Panc1 (cell line): ENCODE results near the gene ATG9A. TPM values are rescaled to one million over a fixed set of nuclear protein-coding genes. Genes with fewer than 3 reads are reported as not detected.
"Not testable (repeated sequence)": the region's sequence is repeated elsewhere in the genome, so short reads cannot be mapped to it uniquely, and the experiment has no call there.

ENCODE experiments used
- ATAC-seq: fragments of 200-7000 bp; cut with Tn5 transposase; 2 replicates; pipeline ENCODE4 v1.9.1; 2020; ENCODE audit warnings: mild to moderate bottlenecking, moderate library complexity
- BruUV-seq: library from RNA; stranded (reverse); fragments of 400-500 nt; replicated peaks from 2 replicates; lab custom pipeline; 2021; lab: Mats Ljungman, UMichigan
- CTCF ChIA-PET: fragments of 300-600 bp; sonication (Branson Sonifier 250); formaldehyde crosslinking; loops from one replicate; lab custom pipeline; 2022; ENCODE audit warnings: antibody characterized with exemption; lab: Charles Lee
- POLR2A ChIA-PET: fragments of 300-600 bp; sonication (Branson Sonifier 250); formaldehyde crosslinking; loops from one replicate; lab custom pipeline; 2022; ENCODE audit warnings: antibody characterized with exemption; lab: Charles Lee
- DNase-seq: peaks from one replicate; pipeline ENCODE4 v3.0.0-alpha.2; 2010; ENCODE audit warnings: low read depth, low spot score
- H3K27ac ChIP-seq: 2 replicates; pipeline ENCODE4 v1.5.1; 2011; ENCODE audit warnings: mild to moderate bottlenecking, low read length, inconsistent platforms
- H3K27me3 ChIP-seq: fragments of 200-500 bp; sonication (Bioruptor generic); 2 replicates; pipeline ENCODE4 v1.6.0; 2014; ENCODE audit warnings: low read length, inconsistent platforms; ENCODE audit not compliant: control insufficient read depth, insufficient read depth
- H3K36me3 ChIP-seq: fragments of 200-500 bp; sonication (Bioruptor generic); 2 replicates; pipeline ENCODE4 v1.5.1; 2014; ENCODE audit warnings: inconsistent platforms, mild to moderate bottlenecking, low read length, moderate library complexity; ENCODE audit not compliant: control insufficient read depth, insufficient read depth
- H3K4me1 ChIP-seq: 2 replicates; pipeline ENCODE4 v1.5.1; 2011; ENCODE audit warnings: inconsistent platforms, mild to moderate bottlenecking, low read length, moderate library complexity; ENCODE audit not compliant: control insufficient read depth, insufficient read depth
- H3K4me3 ChIP-seq, 2 experiments: 2 replicates each; pipeline ENCODE4 v1.5.1; 2011 to 2012; ENCODE audit warnings: low read depth in 2 of 2, low read length in 2 of 2, mild to moderate bottlenecking in 2 of 2, inconsistent platforms in 1 of 2, moderate library complexity in 1 of 2
- H3K9me3 ChIP-seq: fragments of 200-500 bp; sonication (Bioruptor generic); 2 replicates; pipeline ENCODE4 v1.5.1; 2014; ENCODE audit warnings: low read depth, mild to moderate bottlenecking, inconsistent platforms, low read length, moderate library complexity; ENCODE audit not compliant: control insufficient read depth, insufficient read depth
- CTCF ChIP-seq: fragments of 450-650 bp; IDR thresholded peaks from 2 replicates; pipeline ENCODE4 v1.5.1; 2017; ENCODE audit warnings: mild to moderate bottlenecking
- POLR2AphosphoS5 ChIP-seq: IDR thresholded peaks from 2 replicates; pipeline ENCODE4 v1.6.1; 2012; ENCODE audit warnings: mild to moderate bottlenecking, low read depth, low read length, moderate library complexity
- REST ChIP-seq, 2 experiments: IDR thresholded peaks; 2 replicates each; pipeline ENCODE4 v1.6.1; 2011 to 2012; ENCODE audit warnings: low read depth in 2 of 2, control low read depth in 1 of 2, low read length in 1 of 2, mild to moderate bottlenecking in 1 of 2, moderate library complexity in 1 of 2; ENCODE audit not compliant: insufficient read depth in 1 of 2
- SIN3A ChIP-seq: IDR thresholded peaks from 2 replicates; pipeline ENCODE4 v1.6.1; 2012; ENCODE audit warnings: low read depth, mild to moderate bottlenecking, low read length, moderate library complexity, borderline replicate concordance; ENCODE audit not compliant: insufficient read depth
- TCF7L2 ChIP-seq: IDR thresholded peaks from 2 replicates; pipeline ENCODE4 v1.6.1; 2011; ENCODE audit warnings: mild to moderate bottlenecking, low read depth, low read length, inconsistent platforms
- in situ Hi-C: cut with HindIII; loops from 2 replicates; pipeline ENCODE4 v1.10.0; 2016; ENCODE audit warnings: low sequenced_read_pairs, low pct_unique_long_range_greater_than_20kb
- intact Hi-C: fragments of 100-400 bp; cut with micrococcal nuclease; formaldehyde crosslinking; loops from one replicate; pipeline ENCODE4 v1.10.0; 2022; ENCODE audit not compliant: unreplicated experiment
- total RNA-seq: library from RNA; stranded (reverse); gene quantifications from one replicate; pipeline ENCODE4 v1.2.1, GENCODE V29; 2021; ENCODE audit not compliant: unreplicated experiment

The ATG9A gene
- total RNA-seq, 1 experiment from 2014 or later: 75.1 TPM

- no peaks in the 10 kb centered on the region for H3K4me1 ChIP-seq
- ChIA-PET CTCF (interaction anchor here (1.1 kb wide), 1 partner anchor 33 kb away, joined by 3 read pairs; no protein-coding TSS in a partner anchor), POLR2A (interaction anchor here (1.2 kb wide), 1 partner anchor 16 kb away, joined by 3 read pairs; the partner anchor contains the start of gene GLB1L)
- H3K27me3 ChIP-seq: no peaks in the 10 kb centered on the region; the same call in 1 of the 2 replicates
- in situ Hi-C loops: no loop called here
- H3K36me3 ChIP-seq: no peaks in the 10 kb centered on the region
- ATAC-seq (peak; percentile 55), DNase-seq (no peak)
- BruUV-seq: no TSS peak
- H3K9me3 ChIP-seq: no peaks in the 10 kb centered on the region
- no peak overlapping the region for H3K4me3 ChIP-seq
- H3K27ac ChIP-seq: no peak overlapping the region
- intact Hi-C loops: no loop called here
- TF ChIP-seq POLR2AphosphoS5 (no peak), SIN3A (no peak), CTCF (no peak), TCF7L2 (no peak), REST (IDR thresholded peaks at IDR 0.05; ENCODE audit: insufficient read depth in 1 of 2, low read depth in 2 of 2, low read length in 1 of 2) (no peak)
Observed at GRCh38 chr2:219261024-219261855, 31.8 kb upstream of the ATG9A start.

- in situ Hi-C loops, CTCF ChIA-PET, H3K27ac ChIP-seq, BruUV-seq, H3K27me3 ChIP-seq, H3K4me1 ChIP-seq, intact Hi-C loops, H3K4me3 ChIP-seq, H3K36me3 ChIP-seq, ATAC-seq, DNase-seq, H3K9me3 ChIP-seq: not testable (repeated sequence)
- POLR2A ChIA-PET: interaction anchor here (0.6 kb wide), 2 partner anchors 42 to 171 kb away, joined by 3 to 4 read pairs; no protein-coding TSS in a partner anchor
Observed at GRCh38 chr2:219258942-219259341, 29.5 kb upstream of the ATG9A start.
